Stimulated activated naive CD8-positive, alpha-beta T cell treated with anti-CD3 and anti-CD28 coated beads, Interleukin-15, Interleukin-2, amounts not matched to agents 100 ng/mL and 50 ng/mL, for 24 hours (primary cell): ENCODE measurements around the gene PACRG.
"Not testable (repeated sequence)": the region's sequence is repeated elsewhere in the genome, so short reads cannot be mapped to it uniquely, and the experiment has no call there.

Experiments
- H3K27ac Mint-ChIP-seq: one replicate; pipeline ENCODE4 v1.8.0; 2021; ENCODE audit warnings: mild to moderate bottlenecking, mixed read lengths
- H3K27me3 Mint-ChIP-seq: one replicate; pipeline ENCODE4 v1.8.0; 2021; ENCODE audit warnings: mixed read lengths
- H3K36me3 Mint-ChIP-seq: one replicate; pipeline ENCODE4 v1.8.0; 2021; ENCODE audit warnings: low read depth, mixed read lengths
- H3K4me1 Mint-ChIP-seq: one replicate; pipeline ENCODE4 v1.8.0; 2021; ENCODE audit warnings: low read depth, mixed read lengths
- H3K4me3 Mint-ChIP-seq: one replicate; pipeline ENCODE4 v1.8.0; 2021; ENCODE audit warnings: mild to moderate bottlenecking, mixed read lengths
- H3K9me3 Mint-ChIP-seq: one replicate; pipeline ENCODE4 v1.8.0; 2021; ENCODE audit warnings: mixed read lengths

The PACRG gene

DNA sequence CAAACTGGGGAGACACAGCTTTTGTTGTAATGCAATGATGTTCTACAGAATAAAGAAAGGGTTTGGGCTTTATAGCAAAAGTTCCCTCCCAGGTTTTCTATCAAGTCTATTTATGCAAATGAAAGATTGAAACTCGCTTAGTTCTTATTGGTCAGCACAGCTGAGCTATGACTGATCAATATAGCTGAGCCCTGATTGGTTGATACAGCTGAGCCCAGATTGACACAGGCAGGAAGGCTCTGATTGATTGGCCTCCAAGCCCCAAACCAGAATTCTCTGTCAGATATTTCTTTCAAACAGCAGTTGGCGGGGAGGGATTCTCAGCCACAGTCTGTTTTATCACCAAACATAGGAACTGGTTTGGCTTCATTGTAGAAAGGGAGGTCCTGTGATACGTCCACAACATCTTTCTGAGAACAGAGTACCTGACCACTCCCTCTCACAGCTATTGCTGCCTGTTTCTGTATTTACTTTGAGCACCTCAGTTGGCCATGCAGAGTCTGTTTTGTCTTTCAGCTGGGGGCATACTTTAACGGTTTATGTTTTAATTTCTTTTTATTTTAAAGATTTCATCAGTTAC is 223.5 kb downstream of the PACRG start:
- Mint-ChIP-seq H3K9me3 (peaks cover 11% of the 10 kb centered on the region), H3K27me3 (no peaks in the 10 kb centered on the region), H3K27ac (no peak overlapping the region), H3K4me1 (no peaks in the 10 kb centered on the region), H3K36me3 (no peaks in the 10 kb centered on the region), H3K4me3 (no peak overlapping the region)

DNA sequence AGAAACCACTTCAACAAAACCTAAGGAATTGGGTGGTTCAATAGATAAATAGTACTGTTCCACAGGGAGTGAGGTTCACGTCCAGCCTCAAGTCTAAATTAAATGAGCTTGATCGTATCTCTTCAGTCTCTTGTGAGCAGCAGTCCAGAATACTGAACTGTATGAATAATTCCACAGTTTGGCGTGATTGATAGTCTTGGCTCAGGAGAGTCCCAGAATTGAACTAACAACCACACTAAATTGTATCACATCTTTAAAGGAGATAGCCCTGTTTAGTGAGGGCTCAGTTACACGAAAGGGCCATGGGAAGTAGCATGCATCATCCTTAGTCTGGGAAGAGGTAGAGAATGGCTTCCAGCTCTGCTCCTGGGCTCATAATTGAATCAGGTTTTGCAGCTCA is 224.6 kb downstream of the PACRG start:
- Mint-ChIP-seq H3K9me3 (peaks cover 11% of the 10 kb centered on the region), H3K4me3 (no peak overlapping the region), H3K36me3 (no peaks in the 10 kb centered on the region)

GRCh38 chr6:162957062-162957461 is 229.3 kb downstream of the PACRG start:
- no peaks in the 10 kb centered on the region for H3K4me1 Mint-ChIP-seq
- peaks cover 21% of the 10 kb centered on the region for H3K9me3 Mint-ChIP-seq

More for the DNA sequence above, 224.6 kb downstream of the PACRG start:
- Mint-ChIP-seq H3K27me3 (no peaks in the 10 kb centered on the region), H3K4me1 (no peaks in the 10 kb centered on the region), H3K27ac (no peak overlapping the region)

DNA sequence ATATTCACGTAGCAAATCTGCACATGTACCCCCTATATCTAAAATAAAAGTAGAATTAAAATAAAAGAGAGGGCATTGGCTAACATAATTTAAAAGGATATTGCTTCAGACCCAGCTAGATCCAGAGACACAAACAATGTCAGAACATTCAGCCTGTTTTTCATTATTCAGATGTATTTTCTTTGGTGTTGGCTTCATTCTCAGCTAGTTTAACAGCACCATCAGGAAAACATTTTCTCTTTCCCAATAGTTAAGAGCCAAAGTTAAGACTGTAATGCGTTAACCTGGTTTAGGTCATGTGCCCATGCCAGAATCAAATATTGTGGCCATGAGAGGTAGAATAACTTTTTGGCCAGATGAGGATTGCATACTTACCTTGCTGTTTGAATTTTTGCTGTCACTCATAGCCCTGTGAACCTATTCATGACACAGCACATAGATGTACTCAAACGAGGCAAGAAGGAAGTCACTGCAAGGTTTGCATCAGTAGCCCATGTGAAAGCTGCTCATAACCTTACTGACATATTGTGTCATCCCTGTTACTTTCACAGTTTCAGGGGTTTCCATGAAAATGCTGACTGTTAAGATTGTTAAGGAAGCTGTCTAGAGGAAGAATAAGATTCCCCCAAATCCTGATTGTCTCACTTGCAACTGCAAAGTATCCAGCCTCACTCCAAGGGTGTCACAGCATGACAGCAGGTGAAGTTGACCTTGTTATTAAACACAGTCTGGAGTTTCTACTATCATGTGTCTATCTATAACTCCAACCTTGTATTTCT is 233.1 kb downstream of the PACRG start:
- Mint-ChIP-seq H3K27ac (no peak overlapping the region), H3K4me1 (no peaks in the 10 kb centered on the region), H3K9me3 (peaks cover 19% of the 10 kb centered on the region), H3K4me3 (no peak overlapping the region), H3K27me3 (no peaks in the 10 kb centered on the region), H3K36me3 (no peaks in the 10 kb centered on the region)

More at GRCh38 chr6:162957062-162957461, 229.3 kb downstream of the PACRG start:
- Mint-ChIP-seq H3K36me3 (no peaks in the 10 kb centered on the region), H3K27me3 (no peaks in the 10 kb centered on the region), H3K27ac (no peak overlapping the region), H3K4me3 (no peak overlapping the region)

GRCh38 chr6:162962093-162962492 is 234.3 kb downstream of the PACRG start:
- Mint-ChIP-seq H3K27ac (no peak overlapping the region), H3K4me1 (no peaks in the 10 kb centered on the region), H3K36me3 (no peaks in the 10 kb centered on the region), H3K4me3 (no peak overlapping the region), H3K9me3 (peaks cover 18% of the 10 kb centered on the region), H3K27me3 (no peaks in the 10 kb centered on the region)

GRCh38 chr6:162963861-162964260 is 236.1 kb downstream of the PACRG start:
- Mint-ChIP-seq H3K36me3 (no peaks in the 10 kb centered on the region), H3K4me3 (no peak overlapping the region), H3K27me3 (no peaks in the 10 kb centered on the region), H3K27ac (no peak overlapping the region), H3K9me3 (peaks cover 24% of the 10 kb centered on the region), H3K4me1 (no peaks in the 10 kb centered on the region)

DNA sequence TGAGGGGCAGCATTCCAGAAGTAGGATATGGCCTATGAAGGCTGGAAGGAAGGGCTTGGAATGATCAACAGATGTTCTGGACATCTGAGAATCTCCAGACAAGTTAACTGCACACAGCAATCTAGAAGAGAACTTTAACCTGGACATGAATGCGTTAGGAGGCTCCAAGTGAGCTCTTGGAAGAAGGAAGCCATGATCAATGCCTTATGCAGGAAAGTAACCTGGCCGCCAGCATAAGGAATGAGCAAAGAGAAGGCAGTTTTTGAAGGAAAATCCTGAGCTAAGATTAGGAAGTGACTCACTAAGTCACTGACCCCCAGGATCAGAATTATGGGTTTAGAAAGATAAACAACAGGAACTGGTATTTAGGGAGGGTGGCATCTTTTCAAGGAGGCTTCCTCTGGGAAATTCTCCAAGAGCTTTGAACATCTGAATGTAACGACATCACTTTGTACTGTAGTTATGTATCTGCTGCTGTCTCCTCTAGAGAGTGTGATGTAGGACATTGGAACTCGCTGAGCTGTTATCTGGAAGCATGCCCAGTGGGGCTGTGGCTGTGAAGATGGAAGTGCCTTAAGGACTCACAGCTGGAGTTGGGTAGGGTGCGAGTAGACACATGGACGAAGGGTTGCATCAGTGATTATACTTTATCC is 236.8 kb downstream of the PACRG start:
- no peaks in the 10 kb centered on the region for H3K27me3 Mint-ChIP-seq
- no peak overlapping the region for H3K27ac Mint-ChIP-seq
- no peaks in the 10 kb centered on the region for H3K4me1 Mint-ChIP-seq
- H3K4me3 Mint-ChIP-seq, result no peak overlapping the region
- no peaks in the 10 kb centered on the region for H3K36me3 Mint-ChIP-seq
- peaks cover 30% of the 10 kb centered on the region for H3K9me3 Mint-ChIP-seq

GRCh38 chr6:162965366-162965765 is 237.6 kb downstream of the PACRG start:
- H3K4me1 Mint-ChIP-seq, result no peaks in the 10 kb centered on the region
- no peak overlapping the region for H3K4me3 Mint-ChIP-seq
- H3K27me3 Mint-ChIP-seq, result no peaks in the 10 kb centered on the region
- no peaks in the 10 kb centered on the region for H3K36me3 Mint-ChIP-seq
- H3K27ac Mint-ChIP-seq, result no peak overlapping the region
- peaks cover 29% of the 10 kb centered on the region for H3K9me3 Mint-ChIP-seq

DNA sequence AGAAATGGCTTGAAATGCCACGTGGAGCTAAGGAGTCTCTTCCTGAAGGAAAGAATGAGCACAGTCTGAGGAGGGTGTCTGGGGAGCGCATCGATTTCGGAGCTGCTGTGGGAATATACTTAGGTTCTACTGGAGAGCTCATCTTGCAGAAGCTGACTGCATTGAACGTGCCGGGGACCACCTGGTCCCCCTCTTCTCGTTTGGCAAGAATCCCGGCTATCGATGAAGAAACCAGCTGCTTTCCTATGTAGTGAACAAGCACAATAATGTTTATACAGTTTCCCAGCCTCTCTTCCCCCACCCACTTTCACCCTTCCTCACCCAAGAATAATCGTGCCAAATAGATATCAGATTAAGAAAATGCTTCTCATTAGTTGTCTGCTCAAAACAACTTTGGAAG is 242.5 kb downstream of the PACRG start:
- no peak overlapping the region for H3K27ac Mint-ChIP-seq
- H3K4me3 Mint-ChIP-seq, result no peak overlapping the region
- H3K4me1 Mint-ChIP-seq, result no peaks in the 10 kb centered on the region
- H3K36me3 Mint-ChIP-seq, result no peaks in the 10 kb centered on the region
- no peaks in the 10 kb centered on the region for H3K27me3 Mint-ChIP-seq
- H3K9me3 Mint-ChIP-seq, result peaks cover 23% of the 10 kb centered on the region

DNA sequence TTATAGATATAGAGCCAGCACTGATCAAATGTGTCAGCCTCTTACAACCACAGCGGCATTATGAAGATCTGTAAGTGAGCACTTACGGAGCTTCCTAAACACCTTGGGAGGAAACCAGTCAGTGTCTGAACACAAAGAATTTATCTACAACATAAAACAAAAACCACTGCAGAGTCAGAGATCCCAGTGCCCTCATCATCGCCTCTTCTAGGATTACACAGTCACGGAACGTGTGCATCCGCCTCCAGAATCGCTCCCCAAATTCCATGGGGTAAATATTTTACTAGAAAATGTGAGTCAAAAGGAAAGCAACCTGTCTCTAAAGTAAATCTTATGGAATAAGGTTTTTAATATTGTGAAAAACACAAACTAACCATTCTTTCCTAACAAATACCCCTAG is 243.6 kb downstream of the PACRG start:
- Mint-ChIP-seq H3K9me3 (peaks cover 24% of the 10 kb centered on the region), H3K27ac (no peak overlapping the region), H3K4me1 (no peaks in the 10 kb centered on the region), H3K36me3 (no peaks in the 10 kb centered on the region), H3K27me3 (no peaks in the 10 kb centered on the region), H3K4me3 (no peak overlapping the region)

GRCh38 chr6:162973151-162973872 is 245.5 kb downstream of the PACRG start:
- no peaks in the 10 kb centered on the region for H3K27me3 Mint-ChIP-seq
- H3K27ac Mint-ChIP-seq, result no peak overlapping the region
- H3K9me3 Mint-ChIP-seq, result peaks cover 20% of the 10 kb centered on the region
- no peaks in the 10 kb centered on the region for H3K36me3 Mint-ChIP-seq
- no peak overlapping the region for H3K4me3 Mint-ChIP-seq
- no peaks in the 10 kb centered on the region for H3K4me1 Mint-ChIP-seq

- no peak overlapping the region for H3K27ac Mint-ChIP-seq
- H3K4me1 Mint-ChIP-seq, result no peaks in the 10 kb centered on the region
- no peak overlapping the region for H3K4me3 Mint-ChIP-seq
- no peaks in the 10 kb centered on the region for H3K36me3 Mint-ChIP-seq
- no peaks in the 10 kb centered on the region for H3K27me3 Mint-ChIP-seq
- H3K9me3 Mint-ChIP-seq, result peaks cover 19% of the 10 kb centered on the region
Observed at GRCh38 chr6:162973980-162974379, 246.2 kb downstream of the PACRG start.

GRCh38 chr6:162974685-162975084 is 246.9 kb downstream of the PACRG start:
- Mint-ChIP-seq H3K9me3 (peaks cover 17% of the 10 kb centered on the region), H3K27me3 (no peaks in the 10 kb centered on the region), H3K4me3 (no peak overlapping the region), H3K36me3 (no peaks in the 10 kb centered on the region), H3K27ac (no peak overlapping the region), H3K4me1 (no peaks in the 10 kb centered on the region)

DNA sequence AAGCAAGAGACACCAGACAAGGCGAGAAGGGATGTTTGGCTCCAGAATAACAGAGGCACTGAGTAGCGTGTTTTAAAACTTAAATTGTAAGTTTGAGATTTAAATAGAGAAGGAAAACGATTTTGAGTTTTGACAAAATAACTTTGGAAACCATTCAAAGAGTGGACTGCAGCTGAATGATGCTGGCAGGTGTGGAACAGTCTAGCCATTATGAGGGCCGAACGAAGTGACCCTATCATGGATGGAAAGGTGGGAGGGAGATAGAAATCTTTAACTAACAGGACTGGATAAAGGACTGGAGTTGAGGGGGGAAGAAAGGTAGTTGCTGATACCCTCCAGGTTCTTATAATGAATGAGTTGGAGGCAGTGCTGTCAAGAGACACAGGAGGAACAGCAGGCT is 248.4 kb downstream of the PACRG start:
- no peaks in the 10 kb centered on the region for H3K4me1 Mint-ChIP-seq
- peaks cover 17% of the 10 kb centered on the region for H3K9me3 Mint-ChIP-seq
- H3K27me3 Mint-ChIP-seq, result no peaks in the 10 kb centered on the region
- no peak overlapping the region for H3K4me3 Mint-ChIP-seq
- no peak overlapping the region for H3K27ac Mint-ChIP-seq
- H3K36me3 Mint-ChIP-seq, result no peaks in the 10 kb centered on the region

GRCh38 chr6:162983234-162983633 is 255.5 kb downstream of the PACRG start:
- not testable (repeated sequence) for H3K36me3 Mint-ChIP-seq, H3K27ac Mint-ChIP-seq, H3K4me1 Mint-ChIP-seq, H3K4me3 Mint-ChIP-seq, H3K27me3 Mint-ChIP-seq
- peaks cover 29% of the 10 kb centered on the region for H3K9me3 Mint-ChIP-seq
